ENCODE data around the gene RNF17.

DNA sequence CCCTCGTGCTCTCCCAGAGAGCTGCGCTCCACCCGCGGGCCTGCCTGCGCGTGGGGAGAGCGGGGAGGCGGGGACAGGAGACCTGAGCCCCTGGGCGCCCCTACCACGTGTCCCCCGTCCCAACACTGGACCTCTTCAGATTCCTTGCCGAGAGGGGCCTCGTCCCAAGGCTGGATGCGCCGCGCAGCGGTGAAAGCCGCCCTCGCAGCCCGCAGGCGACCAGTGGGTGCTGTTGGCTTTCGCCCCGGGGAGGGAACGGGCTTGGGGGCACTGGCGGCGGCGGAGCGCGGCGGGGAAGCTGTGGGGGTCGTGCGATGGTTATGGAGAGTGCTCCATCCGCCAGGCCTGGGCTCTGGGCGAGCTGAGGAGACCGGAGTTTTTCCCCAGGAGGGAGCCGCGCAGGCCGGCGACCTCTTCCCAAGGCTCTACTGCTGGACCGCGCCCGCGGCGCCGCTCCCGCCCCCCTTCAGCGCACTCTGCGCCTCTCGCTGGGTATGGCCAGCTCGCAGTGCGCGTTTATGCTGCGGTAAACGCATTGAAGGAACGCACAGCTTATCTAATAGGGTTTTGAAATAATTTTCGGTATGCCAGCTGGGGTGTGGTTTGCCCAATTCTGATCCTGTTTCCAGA, 17.2 kb upstream of the RNF17 start:
- TF ChIP-seq, protein P1, sequence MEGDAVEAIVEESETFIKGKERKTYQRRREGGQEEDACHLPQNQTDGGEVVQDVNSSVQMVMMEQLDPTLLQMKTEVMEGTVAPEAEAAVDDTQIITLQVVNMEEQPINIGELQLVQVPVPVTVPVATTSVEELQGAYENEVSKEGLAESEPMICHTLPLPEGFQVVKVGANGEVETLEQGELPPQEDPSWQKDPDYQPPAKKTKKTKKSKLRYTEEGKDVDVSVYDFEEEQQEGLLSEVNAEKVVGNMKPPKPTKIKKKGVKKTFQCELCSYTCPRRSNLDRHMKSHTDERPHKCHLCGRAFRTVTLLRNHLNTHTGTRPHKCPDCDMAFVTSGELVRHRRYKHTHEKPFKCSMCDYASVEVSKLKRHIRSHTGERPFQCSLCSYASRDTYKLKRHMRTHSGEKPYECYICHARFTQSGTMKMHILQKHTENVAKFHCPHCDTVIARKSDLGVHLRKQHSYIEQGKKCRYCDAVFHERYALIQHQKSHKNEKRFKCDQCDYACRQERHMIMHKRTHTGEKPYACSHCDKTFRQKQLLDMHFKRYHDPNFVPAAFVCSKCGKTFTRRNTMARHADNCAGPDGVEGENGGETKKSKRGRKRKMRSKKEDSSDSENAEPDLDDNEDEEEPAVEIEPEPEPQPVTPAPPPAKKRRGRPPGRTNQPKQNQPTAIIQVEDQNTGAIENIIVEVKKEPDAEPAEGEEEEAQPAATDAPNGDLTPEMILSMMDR (IDR thresholded peaks at IDR 0.05) = peak; percentile 58
- TF ChIP-seq EZH2 (IDR thresholded peaks at IDR 0.05) = peak; percentile 42

Measured in neural progenitor cell (in vitro differentiated cells).